Esophagus muscularis mucosa (tissue), 3 donors: ENCODE results near the gene GPT2.

Experiments
- POLR2AphosphoS5 ChIP-seq, 2 donors: sonication (generic); formaldehyde crosslinking; IDR thresholded peaks; one replicate each; pipeline ENCODE4 v1.6.1; 2017; ENCODE audit warnings: antibody characterized with exemption in 2 of 2
- TF ChIP-seq, protein P1 (sequence below), 3 experiments: fragments of 200-600 bp in 2 of 3; fragments of 450-650 bp in 1 of 3; sonication (generic) in 2 of 3; IDR thresholded peaks; one replicate each; pipeline ENCODE4 v1.5.1; 2017 to 2019; ENCODE audit warnings: antibody characterized with exemption in 3 of 3, mild to moderate bottlenecking in 2 of 3, moderate library complexity in 1 of 3

DNA sequence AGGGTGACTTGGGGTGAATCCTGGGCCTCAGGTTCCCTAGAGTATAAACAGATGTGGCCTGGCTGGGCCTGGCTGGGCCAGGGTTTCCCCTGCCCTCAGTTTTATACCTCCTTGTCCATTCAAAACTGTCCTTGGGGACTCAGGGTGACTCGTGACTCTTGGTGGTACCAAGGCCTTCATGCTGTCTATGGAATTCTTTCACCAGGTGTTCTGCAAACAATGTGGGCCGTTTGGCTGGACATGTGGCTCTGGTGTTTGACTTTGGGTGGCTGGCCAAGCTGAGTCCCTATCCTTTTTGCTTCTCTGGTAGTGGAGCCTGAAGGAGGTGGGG, 3.3 kb downstream of the GPT2 start:
- TF ChIP-seq, protein P1, sequence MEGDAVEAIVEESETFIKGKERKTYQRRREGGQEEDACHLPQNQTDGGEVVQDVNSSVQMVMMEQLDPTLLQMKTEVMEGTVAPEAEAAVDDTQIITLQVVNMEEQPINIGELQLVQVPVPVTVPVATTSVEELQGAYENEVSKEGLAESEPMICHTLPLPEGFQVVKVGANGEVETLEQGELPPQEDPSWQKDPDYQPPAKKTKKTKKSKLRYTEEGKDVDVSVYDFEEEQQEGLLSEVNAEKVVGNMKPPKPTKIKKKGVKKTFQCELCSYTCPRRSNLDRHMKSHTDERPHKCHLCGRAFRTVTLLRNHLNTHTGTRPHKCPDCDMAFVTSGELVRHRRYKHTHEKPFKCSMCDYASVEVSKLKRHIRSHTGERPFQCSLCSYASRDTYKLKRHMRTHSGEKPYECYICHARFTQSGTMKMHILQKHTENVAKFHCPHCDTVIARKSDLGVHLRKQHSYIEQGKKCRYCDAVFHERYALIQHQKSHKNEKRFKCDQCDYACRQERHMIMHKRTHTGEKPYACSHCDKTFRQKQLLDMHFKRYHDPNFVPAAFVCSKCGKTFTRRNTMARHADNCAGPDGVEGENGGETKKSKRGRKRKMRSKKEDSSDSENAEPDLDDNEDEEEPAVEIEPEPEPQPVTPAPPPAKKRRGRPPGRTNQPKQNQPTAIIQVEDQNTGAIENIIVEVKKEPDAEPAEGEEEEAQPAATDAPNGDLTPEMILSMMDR (IDR thresholded peaks at IDR 0.05) = no peak
- no peak for TF ChIP-seq POLR2AphosphoS5 (IDR thresholded peaks at IDR 0.05)
